Measurements from ENCODE around the gene LYRM4.

The LYRM4 gene

GRCh38 chr6:5098501-5099270, 162.1 kb downstream of the LYRM4 start:
- no peak for DNase-seq (ENCODE audit: low spot score)

- no peak for DNase-seq (ENCODE audit: low spot score)
Measured at GRCh38 chr6:5096482-5096881, 164.3 kb downstream of the LYRM4 start.

GRCh38 chr6:5095236-5095635, 165.5 kb downstream of the LYRM4 start:
- DNase-seq (ENCODE audit: low spot score) = no peak

- DNase-seq (ENCODE audit: low spot score) = no peak
Measured at GRCh38 chr6:5094327-5094726, 166.4 kb downstream of the LYRM4 start.

GRCh38 chr6:5093231-5094015, 167.3 kb downstream of the LYRM4 start:
- DNase-seq (ENCODE audit: low spot score) = no peak

GRCh38 chr6:5091210-5092069, 169.3 kb downstream of the LYRM4 start:
- DNase-seq (ENCODE audit: low spot score) = no peak

GRCh38 chr6:5090603-5091002, 170.1 kb downstream of the LYRM4 start:
- DNase-seq (ENCODE audit: low spot score) = no peak

- DNase-seq (ENCODE audit: low spot score) = no peak
Measured at GRCh38 chr6:5089481-5090438, 171.0 kb downstream of the LYRM4 start.

GRCh38 chr6:5088780-5089179, 172.0 kb downstream of the LYRM4 start:
- no peak for DNase-seq (ENCODE audit: low spot score)

- DNase-seq (ENCODE audit: low spot score) = no peak
Measured at GRCh38 chr6:5087389-5087788, 173.4 kb downstream of the LYRM4 start.

GRCh38 chr6:5086294-5086890, 174.4 kb downstream of the LYRM4 start:
- no peak for DNase-seq (ENCODE audit: low spot score)

- peak; percentile 69 for DNase-seq (ENCODE audit: low spot score)
Measured at GRCh38 chr6:5085648-5086293, 175.0 kb downstream of the LYRM4 start.

- DNase-seq (ENCODE audit: low spot score) = peak; percentile 51
Measured at GRCh38 chr6:5084781-5085647, 175.7 kb downstream of the LYRM4 start, which contains the start of gene PPP1R3G. Gene PPP1R3G, plus strand, starts transcription at chr6:5085341. Its CDS starts 145 bp downstream, at chr6:5085486.

- peak; percentile 71 for DNase-seq (ENCODE audit: low spot score)
Measured at GRCh38 chr6:5084360-5084780, 176.4 kb downstream of the LYRM4 start.

- no peak for DNase-seq (ENCODE audit: low spot score)
Measured at GRCh38 chr6:5083813-5084359, 176.9 kb downstream of the LYRM4 start.

GRCh38 chr6:5083307-5083583, 177.5 kb downstream of the LYRM4 start:
- DNase-seq (ENCODE audit: low spot score) = no peak

- DNase-seq (ENCODE audit: low spot score) = peak; percentile 44
Measured at GRCh38 chr6:5082487-5083306, 178.1 kb downstream of the LYRM4 start.

- no peak for DNase-seq (ENCODE audit: low spot score)
Measured at GRCh38 chr6:5081955-5082354, 178.8 kb downstream of the LYRM4 start.
